Measurements from ENCODE around the gene SCLY.
"Not testable (repeated sequence)": the region's sequence is repeated elsewhere in the genome, so short reads cannot be mapped to it uniquely, and the experiment has no call there.

Gene SCLY

GRCh38 chr2:238113611-238114010, 52.8 kb downstream of the SCLY start:
- no peak for DNase-seq (ENCODE audit: low spot score)

DNA sequence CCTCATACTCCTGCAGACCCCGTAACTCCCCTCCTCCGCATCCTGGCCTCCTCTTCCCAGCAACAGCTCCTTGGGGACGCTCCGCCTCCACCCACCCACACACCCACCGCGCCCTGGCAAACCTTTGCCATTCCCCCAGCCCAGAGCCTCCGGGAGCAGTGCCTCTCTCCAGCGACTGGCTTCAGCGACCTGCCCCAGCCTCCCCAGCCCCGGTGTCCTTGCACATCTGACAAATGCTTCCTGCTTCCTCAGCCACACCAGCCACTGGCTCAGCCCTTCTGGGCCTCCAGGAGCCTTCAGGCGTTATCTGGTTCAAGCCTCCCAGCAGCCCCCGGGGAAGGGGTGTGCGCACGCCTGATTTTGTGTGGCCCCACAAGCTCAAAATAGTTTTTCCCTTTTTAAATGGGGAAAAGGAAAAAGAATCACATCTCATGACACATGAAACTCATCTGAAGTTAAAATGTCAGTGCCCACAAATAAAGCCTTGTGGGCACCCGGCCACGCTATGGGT, 53.6 kb downstream of the SCLY start:
- DNase-seq (ENCODE audit: low spot score): no peak

DNA sequence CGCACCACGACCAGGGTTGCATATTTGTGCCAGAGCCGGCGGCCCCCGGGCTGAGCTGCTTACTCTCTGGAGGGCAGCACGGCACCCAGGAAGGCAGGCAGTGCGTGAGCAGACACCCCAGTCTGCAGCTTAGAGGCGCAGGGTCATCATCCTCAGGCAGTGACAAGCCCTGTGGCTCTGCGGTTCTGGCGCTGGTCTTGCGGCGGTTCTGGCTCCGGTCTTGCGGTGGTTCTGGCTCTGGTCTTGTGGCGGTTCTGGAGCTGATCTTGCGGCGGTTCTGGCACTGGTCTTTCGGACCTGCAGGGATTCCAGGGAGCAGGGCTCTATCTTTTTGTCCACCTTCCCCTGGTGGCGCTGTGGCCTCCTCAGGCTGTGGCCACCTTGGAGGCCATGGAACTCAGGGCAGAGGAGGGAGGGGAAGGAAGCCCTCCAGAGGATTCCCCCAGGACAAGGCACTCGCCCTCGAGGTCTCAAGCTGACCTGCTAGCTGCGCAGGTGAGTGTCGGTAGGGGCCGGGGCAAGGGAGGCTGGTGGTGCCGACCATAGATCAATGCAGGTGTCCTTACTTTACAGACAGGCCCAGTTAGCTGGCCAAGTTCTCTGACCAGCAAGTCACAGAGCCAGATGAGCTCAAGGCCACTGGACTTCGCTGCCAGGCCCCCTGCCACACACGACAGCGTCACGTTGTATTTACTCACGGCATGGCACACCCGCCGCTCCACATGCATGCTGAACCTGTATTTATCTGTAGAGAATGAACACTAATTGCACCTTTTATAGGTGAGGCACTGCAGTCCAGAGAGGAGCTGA, 54.3 kb downstream of the SCLY start:
- DNase-seq (ENCODE audit: low spot score): no peak

DNA sequence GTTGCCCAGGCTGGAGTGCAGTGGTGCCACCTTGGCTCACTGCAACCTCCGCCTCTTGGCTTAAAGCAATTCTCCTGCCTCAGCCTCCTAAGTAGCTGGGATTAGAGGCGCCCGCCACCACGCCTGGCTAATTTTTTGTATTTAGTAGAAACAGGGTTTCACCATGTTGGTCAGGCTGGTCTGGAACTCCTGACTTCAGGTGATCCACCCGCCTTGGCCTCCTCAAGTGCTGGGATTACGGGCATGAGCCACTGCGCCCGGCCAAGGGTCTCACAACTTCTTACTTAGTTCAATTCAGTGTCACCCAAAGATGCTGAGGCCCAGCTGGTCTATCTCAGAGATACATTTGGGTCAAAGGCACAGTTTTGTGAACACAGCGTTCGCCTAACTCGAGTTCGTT, 54.9 kb downstream of the SCLY start:
- not testable (repeated sequence) for DNase-seq (ENCODE audit: low spot score)

DNA sequence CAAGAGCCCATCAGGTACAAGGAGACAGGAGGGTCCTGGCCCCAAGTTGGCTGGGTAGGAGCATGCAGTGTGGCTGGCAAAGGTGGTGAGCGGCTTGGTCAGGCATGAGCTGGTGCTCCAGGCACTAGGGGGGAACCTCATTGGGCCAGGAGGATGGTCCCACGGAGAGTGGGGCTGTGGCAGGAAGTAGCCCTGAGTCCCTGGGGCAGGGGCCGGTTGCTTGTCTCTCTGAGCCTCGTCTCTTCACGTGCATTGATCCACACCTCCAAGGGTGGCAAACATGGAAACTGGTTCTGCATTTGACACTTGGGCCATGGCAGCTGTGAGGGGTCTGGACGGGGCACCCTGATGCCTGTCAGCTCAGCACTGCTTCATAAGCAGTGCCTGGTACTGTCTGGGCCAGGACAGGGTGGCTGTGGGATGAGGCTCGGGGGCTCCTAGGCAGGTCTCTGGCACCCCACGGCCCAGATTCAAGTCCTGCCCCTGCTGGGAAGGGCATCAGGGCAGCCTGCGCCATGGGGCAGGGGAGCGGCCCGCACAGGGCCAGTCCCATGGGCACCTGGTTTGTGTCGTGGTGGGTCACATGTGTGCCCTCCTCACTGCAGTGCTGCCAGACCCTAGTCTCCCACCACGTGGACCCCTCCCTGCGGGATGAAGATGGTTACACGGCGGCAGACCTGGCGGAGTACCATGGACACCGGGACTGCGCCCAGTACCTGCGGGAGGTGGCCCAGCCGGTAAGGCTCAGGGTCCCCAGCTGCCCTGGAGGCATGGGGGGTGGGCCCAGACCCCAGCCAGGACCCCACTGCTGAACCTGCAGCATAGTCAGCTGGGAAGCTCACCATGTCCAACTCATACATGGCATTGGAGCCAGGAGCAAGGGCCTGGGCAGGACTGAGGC, 55.7 kb downstream of the SCLY start:
- no peak for DNase-seq (ENCODE audit: low spot score)

DNA sequence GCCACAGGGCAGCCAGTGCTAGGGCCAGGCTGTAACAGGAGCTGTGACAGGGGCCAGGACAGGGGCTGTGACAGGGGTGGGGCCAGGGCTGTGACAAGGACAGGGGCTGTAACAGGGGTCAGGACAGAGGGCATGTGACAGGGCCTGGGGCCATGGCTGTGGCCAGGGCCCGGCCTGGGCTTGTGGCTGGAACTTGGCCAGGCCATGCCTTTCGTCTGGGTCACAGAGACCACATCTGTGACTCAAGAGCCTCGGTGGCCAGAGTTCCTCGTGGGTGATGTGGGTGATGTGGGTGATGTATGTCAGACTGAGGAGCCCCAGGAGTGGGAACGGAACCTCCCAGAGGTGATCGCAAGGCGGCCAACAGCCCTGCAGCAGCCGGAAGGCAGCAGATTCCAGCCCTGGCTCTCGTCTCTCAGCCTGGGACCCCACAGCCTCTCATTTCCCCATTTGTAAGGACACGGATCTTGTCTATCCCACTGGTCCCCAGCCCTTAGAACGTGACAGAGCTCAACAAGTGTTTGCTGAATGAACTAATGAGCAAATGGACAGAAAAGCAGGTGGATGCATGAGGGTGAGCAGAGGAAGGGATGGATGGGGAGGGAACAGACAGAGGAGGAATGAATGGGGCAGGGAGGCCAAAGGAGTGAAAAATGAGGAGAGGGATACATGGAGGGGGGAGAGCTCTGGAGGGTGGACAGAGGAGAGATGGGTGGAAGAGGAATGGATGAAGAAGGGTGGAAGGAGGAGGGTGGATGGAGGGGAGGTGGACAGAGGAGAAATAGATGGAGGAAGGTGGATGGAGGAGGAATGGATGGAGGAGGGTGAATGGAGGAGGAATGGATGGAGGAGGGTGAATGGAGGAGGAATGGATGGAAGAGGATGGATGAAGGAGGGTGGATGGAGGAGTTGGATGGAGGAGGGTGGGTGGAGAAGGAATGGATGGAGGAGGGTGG, 56.7 kb downstream of the SCLY start:
- DNase-seq (ENCODE audit: low spot score): peak; percentile 81

- no peak for DNase-seq (ENCODE audit: low spot score)
These were observed 59.1 kb downstream of the SCLY start for GRCh38 chr2:238119756-238120462.

- DNase-seq (ENCODE audit: low spot score): no peak
These were observed 59.9 kb downstream of the SCLY start for GRCh38 chr2:238120463-238121298.

DNA sequence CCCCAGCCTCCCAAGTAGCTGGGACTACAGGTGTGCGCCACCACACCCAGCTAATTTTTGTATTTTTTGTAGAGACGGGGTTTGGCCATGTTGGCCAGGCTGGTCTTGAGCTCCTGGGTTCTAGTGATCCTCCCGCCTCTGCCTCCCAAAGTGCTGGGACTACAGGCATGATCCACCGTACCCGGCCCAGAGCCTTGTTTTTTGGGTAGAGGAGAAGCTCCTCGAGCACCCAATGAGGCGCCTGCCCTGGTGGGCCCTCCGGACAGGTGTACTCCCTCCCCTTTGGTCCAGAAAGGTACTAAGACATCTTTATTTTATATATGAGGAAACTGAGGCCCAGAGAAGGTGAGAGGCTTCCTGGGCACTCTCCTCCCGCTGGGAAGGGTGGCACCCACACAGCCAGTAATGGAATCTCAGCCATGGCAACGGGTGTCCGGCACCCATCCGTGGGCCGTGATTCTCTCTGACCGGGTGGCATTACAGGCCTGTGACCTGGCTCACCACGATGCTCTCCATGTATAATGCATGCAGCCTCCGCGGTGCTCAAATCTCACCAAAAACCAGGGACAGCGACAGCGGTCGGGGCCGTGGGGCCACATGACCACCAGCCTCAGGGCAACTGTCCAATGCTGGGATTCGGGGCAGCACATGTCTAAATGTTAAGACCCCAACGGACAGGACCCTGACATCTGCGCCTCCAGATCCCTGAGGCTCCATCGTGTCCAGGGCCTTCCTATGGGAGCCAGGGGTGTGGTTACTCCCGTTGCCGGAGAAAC, 60.9 kb downstream of the SCLY start:
- no peak for DNase-seq (ENCODE audit: low spot score)

- no peak for DNase-seq (ENCODE audit: low spot score)
These were observed 61.8 kb downstream of the SCLY start for GRCh38 chr2:238122287-238123217.

- DNase-seq (ENCODE audit: low spot score): no peak
These were observed 62.6 kb downstream of the SCLY start for GRCh38 chr2:238123218-238123971.

DNA sequence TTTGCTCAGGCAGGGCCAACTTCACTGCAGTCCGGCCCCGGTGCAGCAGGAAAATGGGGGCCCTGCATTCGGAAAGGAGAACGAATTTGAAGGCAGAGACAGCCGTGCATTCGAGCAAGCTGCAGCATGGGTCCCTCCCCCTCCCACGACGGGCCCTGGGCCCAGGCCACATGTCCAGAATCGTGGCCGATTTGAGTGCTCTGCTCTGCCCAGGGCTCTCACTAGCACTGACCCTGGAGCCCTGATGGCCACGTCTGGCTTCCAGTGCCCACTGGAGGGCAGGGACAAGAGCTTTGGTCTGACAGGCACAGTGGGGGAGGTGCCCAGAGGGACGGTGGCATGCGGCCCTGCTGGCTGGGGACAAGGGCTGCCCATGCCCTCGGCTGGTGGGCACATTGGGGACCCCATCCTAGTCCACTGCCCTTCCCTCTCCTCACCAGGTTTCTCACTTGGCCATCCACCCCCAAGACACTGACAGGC, 63.2 kb downstream of the SCLY start:
- DNase-seq (ENCODE audit: low spot score): no peak

DNA sequence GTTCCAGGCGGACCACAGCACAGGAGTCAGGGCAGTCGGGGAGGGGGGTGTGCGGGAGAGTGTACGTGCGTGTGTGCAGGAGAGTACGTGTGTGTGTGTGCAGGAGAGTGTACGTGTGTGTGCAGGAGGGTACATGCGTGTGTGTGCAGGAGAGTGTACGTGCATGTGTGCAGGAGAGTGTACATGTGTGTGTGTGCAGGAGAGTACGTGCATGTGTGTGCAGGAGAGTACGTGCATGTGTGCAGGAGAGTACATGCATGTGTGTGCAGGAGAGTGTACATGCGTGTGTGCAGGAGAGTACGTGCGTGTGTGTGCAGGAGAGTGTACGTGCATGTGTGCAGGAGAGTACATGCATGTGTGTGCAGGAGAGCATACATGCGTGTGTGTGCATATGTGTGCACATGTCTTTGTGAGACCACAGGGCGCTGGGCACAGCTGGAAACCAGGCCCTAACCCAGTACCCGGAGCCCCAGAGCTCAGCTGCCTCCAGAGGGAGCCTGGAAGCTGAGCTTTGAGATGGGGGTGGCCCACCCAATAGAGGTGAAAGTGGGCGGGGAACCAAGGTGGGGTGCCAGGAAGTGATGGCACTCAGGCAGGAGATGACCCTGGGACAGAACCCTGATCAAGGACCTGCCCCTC, 63.8 kb downstream of the SCLY start:
- no peak for DNase-seq (ENCODE audit: low spot score)

GRCh38 chr2:238125127-238125885, 64.5 kb downstream of the SCLY start:
- DNase-seq (ENCODE audit: low spot score): no peak

DNA sequence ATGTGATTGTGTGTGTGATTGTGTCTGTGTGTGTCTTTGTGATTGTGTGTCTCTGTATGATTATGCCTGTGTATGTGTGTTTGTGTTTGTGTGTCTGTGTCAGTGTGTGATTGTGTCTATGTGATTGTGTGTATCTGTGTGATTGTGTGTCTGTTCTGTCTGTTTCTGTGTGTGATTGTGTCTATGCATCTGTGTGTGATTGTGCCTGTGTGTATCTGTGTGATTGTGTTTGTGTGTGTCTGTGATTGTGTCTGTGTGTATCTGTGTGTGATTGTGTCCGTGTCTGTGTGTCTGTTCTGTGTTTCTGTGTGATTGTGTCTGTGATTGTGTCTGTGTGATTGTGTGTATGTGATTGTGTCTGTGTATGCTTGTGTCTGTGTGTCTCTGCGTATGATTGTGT, 65.5 kb downstream of the SCLY start:
- no peak for DNase-seq (ENCODE audit: low spot score)

GRCh38 chr2:238126775-238127164, 66.0 kb downstream of the SCLY start:
- no peak for DNase-seq (ENCODE audit: low spot score)
